CMK (cell line): ENCODE data around the gene MBNL3.

Experiments
- DNase-seq: peaks from one replicate; pipeline ENCODE4 v3.0.0-alpha.2; 2010; ENCODE audit warnings: low read depth

Gene MBNL3

GRCh38 chrX:132414404-132414803 lies 74.4 kb downstream of the MBNL3 start:
- DNase-seq, result no peak

GRCh38 chrX:132413459-132413858 lies 75.4 kb downstream of the MBNL3 start:
- DNase-seq, result no peak

GRCh38 chrX:132412208-132412607 lies 76.6 kb downstream of the MBNL3 start:
- no peak for DNase-seq

- no peak for DNase-seq
These were observed 77.4 kb downstream of the MBNL3 start for GRCh38 chrX:132411310-132411977.

- no peak for DNase-seq
These were observed 78.9 kb downstream of the MBNL3 start for GRCh38 chrX:132409780-132410556.

GRCh38 chrX:132407691-132408090 lies 81.1 kb downstream of the MBNL3 start:
- DNase-seq, result no peak

- no peak for DNase-seq
These were observed 82.7 kb downstream of the MBNL3 start for GRCh38 chrX:132406106-132406505.

- no peak for DNase-seq
These were observed 84.6 kb downstream of the MBNL3 start for GRCh38 chrX:132404266-132404665.

GRCh38 chrX:132401935-132402334 lies 86.9 kb downstream of the MBNL3 start:
- no peak for DNase-seq

GRCh38 chrX:132400706-132401105 lies 88.1 kb downstream of the MBNL3 start:
- DNase-seq, result no peak

GRCh38 chrX:132395645-132396044 lies 93.2 kb downstream of the MBNL3 start:
- no peak for DNase-seq

GRCh38 chrX:132395026-132395425 lies 93.8 kb downstream of the MBNL3 start:
- DNase-seq, result no peak

- DNase-seq, result no peak
These were observed 94.2 kb downstream of the MBNL3 start for GRCh38 chrX:132394591-132394990.

- DNase-seq, result no peak
These were observed 94.8 kb downstream of the MBNL3 start for GRCh38 chrX:132393992-132394391.

- DNase-seq, result no peak
These were observed 95.4 kb downstream of the MBNL3 start for GRCh38 chrX:132393485-132393884.

GRCh38 chrX:132393085-132393484 lies 95.8 kb downstream of the MBNL3 start:
- no peak for DNase-seq

GRCh38 chrX:132390792-132391191 lies 98.0 kb downstream of the MBNL3 start:
- DNase-seq, result no peak

GRCh38 chrX:132389480-132389879 lies 99.4 kb downstream of the MBNL3 start:
- no peak for DNase-seq

GRCh38 chrX:132388371-132388770 lies 100.5 kb downstream of the MBNL3 start:
- DNase-seq, result no peak

GRCh38 chrX:132384301-132384700 lies 104.5 kb downstream of the MBNL3 start:
- DNase-seq, result no peak

GRCh38 chrX:132382068-132382467 lies 106.8 kb downstream of the MBNL3 start:
- no peak for DNase-seq

- no peak for DNase-seq
These were observed 110.6 kb downstream of the MBNL3 start for GRCh38 chrX:132378281-132378680.

GRCh38 chrX:132375941-132376340 lies 112.9 kb downstream of the MBNL3 start:
- no peak for DNase-seq

GRCh38 chrX:132373610-132374009 lies 115.2 kb downstream of the MBNL3 start:
- no peak for DNase-seq
